Prostate gland (tissue), 2 donors: ENCODE results near the gene GMNN. TPM values are rescaled to one million over a fixed set of nuclear protein-coding genes. Genes with fewer than 3 reads are reported as not detected.

Source experiments
- DNase-seq: peaks from one replicate; pipeline ENCODE4 v3.0.0-alpha.2; 2019; ENCODE audit warnings: low spot score
- H3K27ac ChIP-seq, 2 donors: fragments of 200-600 bp; sonication (generic); 2 replicates each; pipeline ENCODE4 v1.5.1; 2017 to 2019
- H3K27me3 ChIP-seq: fragments of 200-600 bp; sonication (generic); replicated peaks from 2 replicates; pipeline ENCODE4 v1.5.1; 2019; ENCODE audit not compliant: insufficient read depth
- H3K36me3 ChIP-seq, 2 donors: fragments of 200-600 bp; sonication (generic); 1 replicate in 1 of 2; 2 replicates in 1 of 2; pipeline versions ENCODE4 v1.5.1 to v1.8.1; 2017 to 2019
- H3K4me1 ChIP-seq: fragments of 200-600 bp; sonication (generic); replicated peaks from 2 replicates; pipeline ENCODE4 v1.5.1; 2019
- H3K4me3 ChIP-seq, 2 donors: fragments of 200-600 bp; sonication (generic); 2 replicates each; pipeline ENCODE4 v1.5.1; 2017 to 2019
- H3K9me3 ChIP-seq: fragments of 200-600 bp; sonication (generic); 2 replicates; pipeline ENCODE4 v1.5.1; 2017
- CTCF ChIP-seq, 4 experiments: fragments of 200-600 bp in 2 of 4; fragments of 450-650 bp in 2 of 4; sonication (generic) in 2 of 4; IDR thresholded peaks; 1 replicate in 3 of 4; 2 replicates in 1 of 4; pipeline ENCODE4 v1.5.1; 2016 to 2019; ENCODE audit warnings: antibody characterized with exemption in 4 of 4, mild to moderate bottlenecking in 2 of 4, moderate library complexity in 2 of 4
- POLR2A ChIP-seq: fragments of 450-650 bp; IDR thresholded peaks from one replicate; pipeline ENCODE4 v1.6.1; 2016; ENCODE audit warnings: antibody characterized with exemption, mild to moderate bottlenecking
- POLR2AphosphoS5 ChIP-seq: sonication (generic); formaldehyde crosslinking; IDR thresholded peaks from one replicate; pipeline ENCODE4 v1.6.1; 2017; ENCODE audit warnings: antibody characterized with exemption
- WGBS: methylation state at CpG from one replicate; pipeline ENCODE4 v1.1.5; 2018; 5-methylcytosine and 5-hydroxymethylcytosine counted together
- intact Hi-C: fragments of 100-400 bp; cut with DNase I; formaldehyde crosslinking; loops from one replicate; pipeline ENCODE4 v1.14.2; 2022
- total RNA-seq, 2 donors: library from RNA; depleted of rRNA; stranded (reverse); fragments of >200 nt; gene quantifications; one replicate each; pipeline ENCODE4 v1.1.0, GENCODE V29; 2016

Gene GMNN
- total RNA-seq, 2 donors from 2014 or later, result 9.0 to 129 TPM

- Histone ChIP-seq H3K4me3 (no peak overlapping the region), H3K9me3 (no peaks in the 10 kb centered on the region), H3K27ac (no peak overlapping the region), H3K4me1 (no peaks in the 10 kb centered on the region), H3K27me3 (no peaks in the 10 kb centered on the region), H3K36me3 (no peaks in the 10 kb centered on the region)
- 72% methylated on average over 3 of the region's 3 CpGs for WGBS
- TF ChIP-seq POLR2AphosphoS5 (no peak), POLR2A (no peak), CTCF (IDR thresholded peaks at IDR 0.05) (no peak)
- intact Hi-C loops, result no loop called here
- DNase-seq, result no peak
These were observed 54.9 kb downstream of the GMNN start for GRCh38 chr6:24829657-24830056.

DNA sequence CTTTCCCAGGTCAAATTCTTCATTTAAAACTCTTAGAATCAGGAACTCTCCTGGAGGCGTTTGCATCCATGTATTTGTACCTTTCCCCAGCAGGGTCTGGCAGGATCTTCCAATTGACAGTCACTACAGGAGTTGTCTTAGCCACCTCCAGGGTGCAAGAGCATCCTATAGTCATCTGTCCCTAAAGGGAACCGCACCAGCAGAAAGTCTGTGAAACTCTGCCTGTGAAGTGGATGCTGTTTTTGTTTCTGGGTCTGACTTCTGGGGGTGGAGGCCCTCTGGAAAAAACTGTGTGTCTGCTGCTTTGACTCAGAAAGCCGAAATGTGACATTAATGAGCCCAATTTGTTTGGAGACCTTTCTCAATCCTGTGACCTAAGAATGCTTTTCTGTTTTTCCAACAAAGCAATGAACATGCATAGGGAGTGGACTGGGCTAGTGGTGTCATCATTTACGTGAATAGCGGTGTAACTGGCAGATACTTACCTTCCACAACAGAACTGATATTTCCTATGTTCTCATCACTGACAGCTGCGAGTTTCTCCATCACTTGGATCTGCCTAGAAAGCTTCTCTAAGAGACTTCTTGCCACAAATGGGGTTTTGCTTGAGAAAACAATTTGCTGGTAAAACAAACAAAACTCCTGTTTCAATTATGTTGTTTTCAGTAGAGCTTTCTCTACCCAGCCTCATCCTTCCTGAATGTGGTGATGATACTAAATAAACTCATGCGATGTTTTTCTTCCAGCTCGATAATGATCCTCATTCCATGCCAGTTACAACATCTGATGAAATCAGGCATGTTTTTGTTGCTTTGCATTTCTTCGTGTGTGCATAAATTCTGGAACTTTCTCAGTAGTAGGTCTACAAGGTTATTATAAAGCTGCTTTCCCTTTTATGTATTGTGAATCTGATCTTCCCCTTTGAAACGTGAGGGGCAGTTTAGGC, 57.3 kb downstream of the GMNN start:
- no peak overlapping the region for H3K4me3 ChIP-seq
- intact Hi-C loops, result no loop called here
- H3K9me3 ChIP-seq, result no peaks in the 10 kb centered on the region
- TF ChIP-seq POLR2A (no peak), CTCF (IDR thresholded peaks at IDR 0.05) (no peak), POLR2AphosphoS5 (no peak)
- no peaks in the 10 kb centered on the region for H3K4me1 ChIP-seq
- H3K36me3 ChIP-seq, result no peaks in the 10 kb centered on the region
- WGBS, result 66% methylated on average over 10 of the region's 10 CpGs
- no peak overlapping the region for H3K27ac ChIP-seq
- no peaks in the 10 kb centered on the region for H3K27me3 ChIP-seq
- DNase-seq, result no peak

GRCh38 chr6:24832794-24833193, 58.1 kb downstream of the GMNN start:
- H3K4me3 ChIP-seq, result no peak overlapping the region
- no peaks in the 10 kb centered on the region for H3K9me3 ChIP-seq
- intact Hi-C loops, result no loop called here
- H3K4me1 ChIP-seq, result no peaks in the 10 kb centered on the region
- no peak overlapping the region for H3K27ac ChIP-seq
- H3K36me3 ChIP-seq, result no peaks in the 10 kb centered on the region
- TF ChIP-seq CTCF (IDR thresholded peaks at IDR 0.05) (no peak), POLR2A (no peak), POLR2AphosphoS5 (no peak)
- no peaks in the 10 kb centered on the region for H3K27me3 ChIP-seq
- DNase-seq, result no peak
- 89% methylated on average over 1 of the region's 1 CpG for WGBS

- Histone ChIP-seq H3K9me3 (no peaks in the 10 kb centered on the region), H3K36me3 (no peaks in the 10 kb centered on the region), H3K4me3 (no peak overlapping the region), H3K4me1 (no peaks in the 10 kb centered on the region), H3K27ac (no peak overlapping the region), H3K27me3 (no peaks in the 10 kb centered on the region)
- WGBS, result 65% methylated on average over 4 of the region's 4 CpGs
- intact Hi-C loops, result no loop called here
- no peak for DNase-seq
- TF ChIP-seq POLR2AphosphoS5 (no peak), CTCF (IDR thresholded peaks at IDR 0.05) (no peak), POLR2A (no peak)
These were observed 59.1 kb downstream of the GMNN start for GRCh38 chr6:24833711-24834386.

Other genes with a start within 250 kb of the GMNN start
- gene KIAA0319, start 128.7 kb upstream of the GMNN start, total RNA-seq, result 1 to 10 TPM in 1 of 2 donors, under 1 TPM in 1; 0.09 to 1.1 TPM
- gene TDP2, start 108.0 kb upstream of the GMNN start, total RNA-seq, result 100 to 1,000 TPM in 1 of 2 donors, 10 to 100 TPM in 1; 46.1 to 126 TPM
- gene ACOT13, start 107.9 kb upstream of the GMNN start, total RNA-seq, result 10 to 100 TPM in 1 of 2 donors, 1 to 10 TPM in 1; 8.8 to 15.9 TPM
- 100 to 1,000 TPM in 1 of 2 donors, 10 to 100 TPM in 1; 95.1 to 115 TPM for gene C6orf62, start 55.8 kb upstream of the GMNN start, total RNA-seq
- not detected for gene ARMH2, start 24.0 kb downstream of the GMNN start, total RNA-seq
- gene RIPOR2, start 161.0 kb downstream of the GMNN start, total RNA-seq, result 10 to 100 TPM; 16.1 to 23.7 TPM